ENCODE measurements around the gene EPN3.
A peak's percentile ranks its signal among the peaks of the same experiment; 100 is the strongest.

EPN3 gene

GRCh38 chr17:50542795-50543774 lies 10.6 kb downstream of the EPN3 start:
- H3K27ac ChIP-seq (ENCODE audit: low read length, poor library complexity, severe bottlenecking), result no peak overlapping the region
- 89% methylated on average over 16 of the region's 16 CpGs for WGBS

GRCh38 chr17:50544516-50544915 lies 12.0 kb downstream of the EPN3 start:
- Histone ChIP-seq H3K79me1 (replicated peaks; ENCODE audit: low read length, poor library complexity, severe bottlenecking) (peaks cover 11% of the 10 kb centered on the region), H3K27me3 (ENCODE audit: control insufficient read depth in 1 of 2, insufficient read depth in 1 of 2, low read length in 2 of 2) (peaks cover 0 to 5% of the 10 kb centered on the region in 2 experiments), H2BK5ac (ENCODE audit: low read depth, low read length, poor library complexity, severe bottlenecking) (no peak overlapping the region), H3K4ac (ENCODE audit: low read depth in 1 of 2, low read length in 2 of 2) (no peak overlapping the region), H2AK5ac (ENCODE audit: low read length, severe bottlenecking) (no peak overlapping the region), H3K4me2 (ENCODE audit: low read length, poor library complexity, severe bottlenecking) (no peak overlapping the region), H4K8ac (ENCODE audit: low read length) (no peak overlapping the region), H3K23ac (ENCODE audit: low read length in 2 of 2) (no peak overlapping the region), H2BK120ac (ENCODE audit: low read depth, low read length) (no peak overlapping the region), H4K91ac (ENCODE audit: low read length) (no peak overlapping the region), H2BK12ac (ENCODE audit: low read length in 2 of 2) (no peak overlapping the region), H3K27ac (ENCODE audit: low read length, poor library complexity, severe bottlenecking) (no peak overlapping the region), H3K18ac (ENCODE audit: low read depth in 1 of 2, low read length in 2 of 2) (no peak overlapping the region), H2AFZ (ENCODE audit: low read depth, low read length) (no peak overlapping the region), H3K4me1 (ENCODE audit: control insufficient read depth, insufficient read depth, low read depth, low read length) (peaks cover 28% of the 10 kb centered on the region), H2BK15ac (ENCODE audit: low read depth, poor library complexity, severe bottlenecking) (no peak overlapping the region), H3K36me3 (ENCODE audit: control insufficient read depth in 1 of 2, insufficient read depth in 2 of 2, low read depth in 1 of 2, low read length in 2 of 2) (peaks cover 9 to 14% of the 10 kb centered on the region in 2 experiments), H3K14ac (ENCODE audit: low read length in 2 of 2) (no peak overlapping the region), H3K9ac (ENCODE audit: low read length) (no peak overlapping the region), H3K9me3 (ENCODE audit: control insufficient read depth, low read length) (no peaks in the 10 kb centered on the region), H3K4me3 (ENCODE audit: insufficient read depth in 1 of 2, low read depth in 1 of 2, low read length in 2 of 2) (no peak overlapping the region)
- DNase-seq, result no peak
- WGBS, result 86% methylated on average over 7 of the region's 7 CpGs

More at GRCh38 chr17:50542795-50543774, 10.6 kb downstream of the EPN3 start:
- Histone ChIP-seq H2BK15ac (ENCODE audit: low read depth, poor library complexity, severe bottlenecking) (no peak overlapping the region), H3K4me2 (ENCODE audit: low read length, poor library complexity, severe bottlenecking) (no peak overlapping the region), H3K14ac (ENCODE audit: low read length in 2 of 2) (no peak overlapping the region), H3K9me3 (ENCODE audit: control insufficient read depth, low read length) (no peaks in the 10 kb centered on the region), H3K79me1 (replicated peaks; ENCODE audit: low read length, poor library complexity, severe bottlenecking) (peaks cover 6% of the 10 kb centered on the region), H2BK12ac (ENCODE audit: low read length in 2 of 2) (no peak overlapping the region), H2BK5ac (ENCODE audit: low read depth, low read length, poor library complexity, severe bottlenecking) (no peak overlapping the region), H4K91ac (ENCODE audit: low read length) (no peak overlapping the region), H3K27me3 (ENCODE audit: control insufficient read depth in 1 of 2, insufficient read depth in 1 of 2, low read length in 2 of 2) (peaks cover 0 to 5% of the 10 kb centered on the region in 2 experiments), H3K9ac (ENCODE audit: low read length) (peak overlapping the region; percentile 87), H3K18ac (ENCODE audit: low read depth in 1 of 2, low read length in 2 of 2) (no peak overlapping the region), H3K4ac (ENCODE audit: low read depth in 1 of 2, low read length in 2 of 2) (peak overlapping the region in 1 of 2 experiments; percentile 49), H2BK120ac (ENCODE audit: low read depth, low read length) (no peak overlapping the region), H2AK5ac (ENCODE audit: low read length, severe bottlenecking) (no peak overlapping the region), H3K23ac (ENCODE audit: low read length in 2 of 2) (no peak overlapping the region), H3K4me1 (ENCODE audit: control insufficient read depth, insufficient read depth, low read depth, low read length) (peaks cover 25% of the 10 kb centered on the region), H4K8ac (ENCODE audit: low read length) (peak overlapping the region; percentile 35), H3K36me3 (ENCODE audit: control insufficient read depth in 1 of 2, insufficient read depth in 2 of 2, low read depth in 1 of 2, low read length in 2 of 2) (peaks cover 0 to under 1% of the 10 kb centered on the region in 2 experiments), H2AFZ (ENCODE audit: low read depth, low read length) (peak overlapping the region; percentile 44), H3K4me3 (ENCODE audit: insufficient read depth in 1 of 2, low read depth in 1 of 2, low read length in 2 of 2) (peak overlapping the region in 1 of 2 experiments; percentile 86)
- no peak for DNase-seq

DNA sequence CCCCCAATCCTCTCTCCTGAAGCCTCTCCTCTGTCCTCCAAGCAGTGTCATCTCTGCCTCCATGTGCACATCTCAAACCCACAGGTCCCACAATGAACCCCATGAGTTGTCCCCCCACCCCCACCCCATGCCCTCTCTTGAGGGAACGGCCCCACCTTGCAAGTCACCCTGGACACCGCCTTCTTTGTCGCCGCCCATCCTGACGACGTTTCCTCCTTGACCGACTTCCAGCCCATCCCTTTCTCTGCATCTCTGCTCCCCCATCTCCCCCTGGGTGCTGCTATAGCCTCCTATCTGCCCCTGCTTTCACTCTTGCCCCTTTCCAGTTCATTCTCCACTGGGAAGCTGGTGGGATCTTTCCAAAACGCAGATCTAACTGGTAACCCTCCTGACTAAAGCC lies 12.8 kb downstream of the EPN3 start:
- 74% methylated on average over 8 of the region's 8 CpGs for WGBS
- no peak overlapping the region for H4K8ac ChIP-seq (ENCODE audit: low read length)
- no peaks in the 10 kb centered on the region for H3K9me3 ChIP-seq (ENCODE audit: control insufficient read depth, low read length)
- H2AFZ ChIP-seq (ENCODE audit: low read depth, low read length), result no peak overlapping the region
- DNase-seq, result no peak
- no peak overlapping the region for H2BK15ac ChIP-seq (ENCODE audit: low read depth, poor library complexity, severe bottlenecking)
- H3K9ac ChIP-seq (ENCODE audit: low read length), result no peak overlapping the region
- no peak overlapping the region for H2AK5ac ChIP-seq (ENCODE audit: low read length, severe bottlenecking)
- no peak overlapping the region for H3K23ac ChIP-seq (ENCODE audit: low read length in 2 of 2)
- peaks cover 13% of the 10 kb centered on the region for H3K79me1 ChIP-seq (replicated peaks; ENCODE audit: low read length, poor library complexity, severe bottlenecking)
- no peak overlapping the region for H3K4me3 ChIP-seq (ENCODE audit: insufficient read depth in 1 of 2, low read depth in 1 of 2, low read length in 2 of 2)
- H3K4me1 ChIP-seq (ENCODE audit: control insufficient read depth, insufficient read depth, low read depth, low read length), result peaks cover 28% of the 10 kb centered on the region
- no peak overlapping the region for H3K18ac ChIP-seq (ENCODE audit: low read depth in 1 of 2, low read length in 2 of 2)
- H3K4ac ChIP-seq (ENCODE audit: low read depth in 1 of 2, low read length in 2 of 2), result no peak overlapping the region
- H2BK12ac ChIP-seq (ENCODE audit: low read length in 2 of 2), result no peak overlapping the region
- no peak overlapping the region for H3K14ac ChIP-seq (ENCODE audit: low read length in 2 of 2)
- H3K27me3 ChIP-seq (ENCODE audit: control insufficient read depth in 1 of 2, insufficient read depth in 1 of 2, low read length in 2 of 2), result peaks cover 0 to 5% of the 10 kb centered on the region in 2 experiments
- no peak overlapping the region for H2BK120ac ChIP-seq (ENCODE audit: low read depth, low read length)
- H2BK5ac ChIP-seq (ENCODE audit: low read depth, low read length, poor library complexity, severe bottlenecking), result no peak overlapping the region
- peaks cover 17 to 22% of the 10 kb centered on the region in 2 experiments for H3K36me3 ChIP-seq (ENCODE audit: control insufficient read depth in 1 of 2, insufficient read depth in 2 of 2, low read depth in 1 of 2, low read length in 2 of 2)
- no peak overlapping the region for H3K27ac ChIP-seq (ENCODE audit: low read length, poor library complexity, severe bottlenecking)
- H4K91ac ChIP-seq (ENCODE audit: low read length), result no peak overlapping the region
- no peak overlapping the region for H3K4me2 ChIP-seq (ENCODE audit: low read length, poor library complexity, severe bottlenecking)

GRCh38 chr17:50546701-50547034 lies 14.1 kb downstream of the EPN3 start:
- Histone ChIP-seq H3K4ac (ENCODE audit: low read depth in 1 of 2, low read length in 2 of 2) (no peak overlapping the region), H3K4me2 (ENCODE audit: low read length, poor library complexity, severe bottlenecking) (no peak overlapping the region), H3K9me3 (ENCODE audit: control insufficient read depth, low read length) (no peaks in the 10 kb centered on the region), H3K23ac (ENCODE audit: low read length in 2 of 2) (no peak overlapping the region), H4K91ac (ENCODE audit: low read length) (no peak overlapping the region), H2AK5ac (ENCODE audit: low read length, severe bottlenecking) (no peak overlapping the region), H3K79me1 (replicated peaks; ENCODE audit: low read length, poor library complexity, severe bottlenecking) (peaks cover 20% of the 10 kb centered on the region), H4K8ac (ENCODE audit: low read length) (no peak overlapping the region), H3K4me3 (ENCODE audit: insufficient read depth in 1 of 2, low read depth in 1 of 2, low read length in 2 of 2) (peak overlapping the region in 1 of 2 experiments; percentile 92), H2BK120ac (ENCODE audit: low read depth, low read length) (no peak overlapping the region), H3K36me3 (ENCODE audit: control insufficient read depth in 1 of 2, insufficient read depth in 2 of 2, low read depth in 1 of 2, low read length in 2 of 2) (peaks cover 28 to 34% of the 10 kb centered on the region in 2 experiments), H2BK5ac (ENCODE audit: low read depth, low read length, poor library complexity, severe bottlenecking) (no peak overlapping the region), H2BK12ac (ENCODE audit: low read length in 2 of 2) (no peak overlapping the region), H3K14ac (ENCODE audit: low read length in 2 of 2) (no peak overlapping the region), H3K9ac (ENCODE audit: low read length) (peak overlapping the region; percentile 89), H2AFZ (ENCODE audit: low read depth, low read length) (no peak overlapping the region), H3K27me3 (ENCODE audit: control insufficient read depth in 1 of 2, insufficient read depth in 1 of 2, low read length in 2 of 2) (peaks cover 0 to 5% of the 10 kb centered on the region in 2 experiments), H3K18ac (ENCODE audit: low read depth in 1 of 2, low read length in 2 of 2) (no peak overlapping the region), H3K4me1 (ENCODE audit: control insufficient read depth, insufficient read depth, low read depth, low read length) (peaks cover 23% of the 10 kb centered on the region), H3K27ac (ENCODE audit: low read length, poor library complexity, severe bottlenecking) (no peak overlapping the region), H2BK15ac (ENCODE audit: low read depth, poor library complexity, severe bottlenecking) (no peak overlapping the region)
- 56% methylated on average over 4 of the region's 4 CpGs for WGBS
- DNase-seq, result no peak

Measured in mesenchymal stem cell (in vitro differentiated cells and primary cell).